Trophoblast cell (in vitro differentiated cells and primary cell): ENCODE data around the gene CAPSL.

Source experiments
- DNase-seq, 2 donors: peaks; one replicate each; pipeline ENCODE4 v3.0.0-alpha.2; 2016
- H2AFZ ChIP-seq: 2 replicates; pipeline ENCODE4 v1.6.1; 2013; ENCODE audit warnings: low read length, moderate library complexity, mild to moderate bottlenecking; ENCODE audit not compliant: insufficient read depth, poor library complexity
- H2AK5ac ChIP-seq: 2 replicates; pipeline ENCODE4 v1.6.1; 2013; ENCODE audit warnings: mild to moderate bottlenecking, low read length
- H2BK120ac ChIP-seq: 2 replicates; pipeline ENCODE4 v1.6.1; 2013; ENCODE audit warnings: low read length, mild to moderate bottlenecking, moderate library complexity; ENCODE audit not compliant: insufficient read depth, poor library complexity
- H2BK12ac ChIP-seq: 2 replicates; pipeline ENCODE4 v1.6.1; 2013; ENCODE audit warnings: mild to moderate bottlenecking, low read length, moderate library complexity
- H2BK5ac ChIP-seq: 2 replicates; pipeline ENCODE4 v1.6.1; 2013; ENCODE audit warnings: low read length, low read depth, moderate library complexity, mild to moderate bottlenecking; ENCODE audit not compliant: poor library complexity
- H3K14ac ChIP-seq: 2 replicates; pipeline ENCODE4 v1.6.1; 2013; ENCODE audit warnings: mild to moderate bottlenecking, low read length
- H3K18ac ChIP-seq: 2 replicates; pipeline ENCODE4 v1.6.1; 2013; ENCODE audit warnings: mild to moderate bottlenecking, low read length
- H3K23ac ChIP-seq: 2 replicates; pipeline ENCODE4 v1.6.1; 2013; ENCODE audit warnings: low read length
- H3K27ac ChIP-seq: 2 replicates; pipeline ENCODE4 v1.5.1; 2013; ENCODE audit warnings: low read depth, mild to moderate bottlenecking, inconsistent platforms, low read length, moderate library complexity
- H3K27me3 ChIP-seq: 2 replicates; pipeline ENCODE4 v1.6.1; 2013; ENCODE audit warnings: inconsistent platforms, mild to moderate bottlenecking, low read length, moderate library complexity; ENCODE audit not compliant: insufficient read depth
- H3K36me3 ChIP-seq, 2 experiments: 1 replicate in 1 of 2; 2 replicates in 1 of 2; pipeline ENCODE4 v1.6.1; 2013; ENCODE audit warnings: low read length in 2 of 2, mild to moderate bottlenecking in 2 of 2, moderate library complexity in 1 of 2; ENCODE audit not compliant: insufficient read depth in 2 of 2, control insufficient read depth in 1 of 2
- H3K4ac ChIP-seq: 2 replicates; pipeline ENCODE4 v1.6.1; 2013; ENCODE audit warnings: low read depth, mild to moderate bottlenecking, low read length, moderate library complexity
- H3K4me1 ChIP-seq, 2 experiments: 1 replicate in 1 of 2; 2 replicates in 1 of 2; pipeline ENCODE4 v1.6.1; 2013; ENCODE audit warnings: low read length in 2 of 2, mild to moderate bottlenecking in 2 of 2, moderate library complexity in 1 of 2; ENCODE audit not compliant: insufficient read depth in 2 of 2, control insufficient read depth in 1 of 2
- H3K4me2 ChIP-seq: 2 replicates; pipeline ENCODE4 v1.6.1; 2013; ENCODE audit warnings: inconsistent platforms, mild to moderate bottlenecking, low read length, moderate library complexity
- H3K4me3 ChIP-seq: 2 replicates; pipeline ENCODE4 v1.5.1; 2013; ENCODE audit warnings: mild to moderate bottlenecking, low read depth, low read length, inconsistent platforms
- H3K79me1 ChIP-seq: one replicate; pipeline ENCODE4 v1.6.1; 2013; ENCODE audit warnings: low read length
- H3K79me2 ChIP-seq: 2 replicates; pipeline ENCODE4 v1.6.1; 2013; ENCODE audit warnings: low read length, mild to moderate bottlenecking; ENCODE audit not compliant: control insufficient read depth, insufficient read depth, poor library complexity
- H3K9ac ChIP-seq: 2 replicates; pipeline ENCODE4 v1.6.1; 2013; ENCODE audit warnings: mild to moderate bottlenecking, low read length
- H3K9me3 ChIP-seq: 2 replicates; pipeline ENCODE4 v1.6.1; 2013; ENCODE audit warnings: low read depth, mild to moderate bottlenecking, control low read depth, inconsistent platforms, low read length; ENCODE audit not compliant: insufficient read depth
- H4K12ac ChIP-seq: 2 replicates; pipeline ENCODE4 v1.6.1; 2013; ENCODE audit warnings: low read depth, mild to moderate bottlenecking, low read length, moderate library complexity
- H4K8ac ChIP-seq: 2 replicates; pipeline ENCODE4 v1.6.1; 2013; ENCODE audit warnings: low read depth, mild to moderate bottlenecking, low read length, moderate library complexity
- H4K91ac ChIP-seq: one replicate; pipeline ENCODE4 v1.6.1; 2013; ENCODE audit warnings: low read depth, mild to moderate bottlenecking, low read length, moderate library complexity
- WGBS: extraction: QIAGEN DNeasy Blood & Tissue Kit; methylation state at CpG from one replicate; pipeline ENCODE4 v1.1.7; 2013; ENCODE audit warnings: missing lambda C conversion rate; ENCODE audit not compliant: insufficient read length, insufficient coverage; ENCODE audit errors: extremely low coverage; 5-methylcytosine and 5-hydroxymethylcytosine counted together

CAPSL gene

GRCh38 chr5:35939639-35940038, 1.2 kb upstream of the CAPSL start:
- no peaks in the 10 kb centered on the region for H3K27me3 ChIP-seq
- no peak overlapping the region for H2BK12ac ChIP-seq
- H3K23ac ChIP-seq: no peak overlapping the region
- no peak overlapping the region for H2AK5ac ChIP-seq
- no peak overlapping the region for H3K4me3 ChIP-seq
- no CpG with 5 or more reads among the region's 3 CpGs for WGBS
- no peak overlapping the region for H3K4ac ChIP-seq
- no peak overlapping the region for H4K12ac ChIP-seq
- no peak overlapping the region for H2AFZ ChIP-seq
- H3K36me3 ChIP-seq: no peaks in the 10 kb centered on the region
- no peaks in the 10 kb centered on the region for H3K79me1 ChIP-seq
- H3K18ac ChIP-seq: no peak overlapping the region
- no peaks in the 10 kb centered on the region for H3K4me1 ChIP-seq
- no peak overlapping the region for H3K27ac ChIP-seq
- no peak overlapping the region for H3K4me2 ChIP-seq
- no peaks in the 10 kb centered on the region for H3K9me3 ChIP-seq
- DNase-seq: no peak
- no peak overlapping the region for H4K8ac ChIP-seq
- H3K79me2 ChIP-seq: no peaks in the 10 kb centered on the region
- H4K91ac ChIP-seq: no peak overlapping the region
- no peak overlapping the region for H3K14ac ChIP-seq
- no peak overlapping the region for H2BK120ac ChIP-seq
- H2BK5ac ChIP-seq: no peak overlapping the region
- no peak overlapping the region for H3K9ac ChIP-seq

GRCh38 chr5:35926389-35927051, 11.9 kb downstream of the CAPSL start:
- no peak overlapping the region for H2AK5ac ChIP-seq
- H2AFZ ChIP-seq: no peak overlapping the region
- H4K12ac ChIP-seq: no peak overlapping the region
- no peak overlapping the region for H3K27ac ChIP-seq
- no peaks in the 10 kb centered on the region for H3K4me1 ChIP-seq
- no peak overlapping the region for H3K9ac ChIP-seq
- no CpG with 5 or more reads among the region's 13 CpGs for WGBS
- peak; percentile 34 to 77 for DNase-seq
- H4K91ac ChIP-seq: no peak overlapping the region
- H4K8ac ChIP-seq: no peak overlapping the region
- H3K79me1 ChIP-seq: no peaks in the 10 kb centered on the region
- no peak overlapping the region for H2BK120ac ChIP-seq
- no peaks in the 10 kb centered on the region for H3K9me3 ChIP-seq
- H3K18ac ChIP-seq: no peak overlapping the region
- H3K23ac ChIP-seq: no peak overlapping the region
- H2BK5ac ChIP-seq: no peak overlapping the region
- no peaks in the 10 kb centered on the region for H3K27me3 ChIP-seq
- no peaks in the 10 kb centered on the region for H3K36me3 ChIP-seq
- H2BK12ac ChIP-seq: no peak overlapping the region
- no peak overlapping the region for H3K4me2 ChIP-seq
- no peaks in the 10 kb centered on the region for H3K79me2 ChIP-seq
- H3K4me3 ChIP-seq: no peak overlapping the region
- no peak overlapping the region for H3K14ac ChIP-seq
- H3K4ac ChIP-seq: no peak overlapping the region

DNA sequence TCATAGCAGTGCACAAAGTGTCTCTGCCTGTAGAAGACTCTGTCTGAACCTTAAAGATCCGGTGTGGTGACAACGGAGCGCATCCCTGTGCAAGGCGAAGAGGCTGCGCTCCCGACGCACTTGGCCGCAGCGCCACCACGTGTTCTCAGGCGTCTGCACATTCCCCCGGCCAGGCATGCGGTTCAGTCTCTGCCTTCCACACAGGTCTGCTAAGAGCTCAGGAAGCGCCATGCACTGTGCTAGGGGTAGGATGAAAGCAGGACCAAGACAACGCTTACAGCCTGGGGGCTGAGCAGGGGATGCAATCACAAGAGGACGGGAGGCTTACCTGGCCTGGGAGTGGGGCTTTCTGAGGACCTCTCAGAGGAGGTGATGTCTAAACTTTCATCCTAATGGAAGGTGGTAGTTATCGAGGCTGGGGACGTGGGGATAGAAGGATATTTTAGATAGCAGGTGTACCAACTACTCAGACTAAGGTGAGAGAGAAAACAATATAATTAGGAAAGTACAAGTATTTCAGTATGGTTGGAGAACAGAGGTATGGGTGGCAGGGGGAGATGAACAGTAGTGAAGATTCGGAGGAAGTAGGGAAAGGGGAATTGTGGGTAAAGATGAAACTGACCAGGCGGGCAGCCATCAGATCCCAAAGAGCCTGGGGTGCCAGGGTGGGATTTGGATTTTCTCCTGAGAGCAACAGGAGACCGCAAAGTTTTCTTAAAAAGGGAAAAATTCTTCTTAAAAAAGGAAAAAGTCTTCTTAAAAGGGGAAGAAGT, 13.3 kb downstream of the CAPSL start:
- Histone ChIP-seq H2BK5ac (no peak overlapping the region), H2BK120ac (no peak overlapping the region)

DNA sequence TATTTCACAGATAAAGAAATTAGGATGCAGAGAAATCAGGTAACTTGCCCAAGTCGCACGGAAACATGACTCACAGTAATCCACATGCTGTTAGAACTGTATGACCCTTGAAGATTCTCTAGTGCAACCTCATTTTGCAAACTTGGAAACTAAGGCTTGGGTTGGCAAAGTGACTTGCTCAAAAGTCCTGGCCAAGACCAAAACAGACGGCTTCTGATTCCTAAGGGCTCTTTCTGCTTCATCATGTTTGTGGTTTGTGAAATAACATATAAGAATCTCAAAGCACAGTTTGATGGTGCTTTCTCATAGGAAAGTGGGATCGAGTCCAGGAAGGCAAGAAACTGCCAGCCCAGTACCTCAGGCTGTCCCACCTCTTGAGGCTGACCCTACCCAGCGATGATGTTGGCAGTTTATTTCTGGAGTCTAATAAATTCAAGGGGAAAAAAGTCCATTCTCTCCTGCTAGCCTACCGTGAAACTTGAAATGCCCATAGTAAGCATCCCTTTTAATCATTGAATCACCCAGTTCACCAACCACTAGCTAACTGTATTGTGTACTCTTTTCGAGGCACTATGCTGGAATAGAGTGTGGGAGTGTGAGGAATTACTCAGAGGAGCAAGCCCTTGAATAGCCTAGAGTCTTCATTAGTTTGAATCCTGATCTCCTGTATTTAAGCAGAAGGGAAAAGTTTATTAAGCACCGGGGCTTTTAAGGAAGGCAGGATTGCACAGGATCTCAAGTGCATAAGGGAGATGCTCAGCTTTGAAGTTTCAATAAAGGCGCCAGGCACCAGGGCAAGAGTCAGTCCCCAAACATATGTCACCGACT, 14.1 kb downstream of the CAPSL start:
- Histone ChIP-seq H2AK5ac (no peak overlapping the region), H4K8ac (no peak overlapping the region), H3K79me2 (no peaks in the 10 kb centered on the region), H3K23ac (no peak overlapping the region), H3K27me3 (no peaks in the 10 kb centered on the region), H3K4ac (no peak overlapping the region), H3K14ac (no peak overlapping the region), H3K4me3 (no peak overlapping the region), H3K36me3 (no peaks in the 10 kb centered on the region), H2AFZ (no peak overlapping the region), H2BK5ac (no peak overlapping the region), H3K4me1 (no peaks in the 10 kb centered on the region), H4K91ac (no peak overlapping the region), H3K79me1 (no peaks in the 10 kb centered on the region), H2BK12ac (no peak overlapping the region), H2BK120ac (no peak overlapping the region), H3K27ac (no peak overlapping the region), H4K12ac (no peak overlapping the region), H3K9me3 (no peaks in the 10 kb centered on the region), H3K9ac (no peak overlapping the region), H3K18ac (no peak overlapping the region), H3K4me2 (no peak overlapping the region)
- no CpG with 5 or more reads among the region's 10 CpGs for WGBS
- DNase-seq: no peak

More for the DNA sequence above, 13.3 kb downstream of the CAPSL start:
- Histone ChIP-seq H4K12ac (no peak overlapping the region), H2BK12ac (no peak overlapping the region), H3K27me3 (no peaks in the 10 kb centered on the region), H2AFZ (no peak overlapping the region), H4K8ac (no peak overlapping the region), H3K23ac (no peak overlapping the region), H4K91ac (no peak overlapping the region), H3K9me3 (no peaks in the 10 kb centered on the region), H3K36me3 (no peaks in the 10 kb centered on the region), H3K79me2 (no peaks in the 10 kb centered on the region), H3K18ac (no peak overlapping the region), H3K4me2 (no peak overlapping the region), H3K4me1 (no peaks in the 10 kb centered on the region), H3K14ac (no peak overlapping the region), H3K4me3 (no peak overlapping the region), H3K4ac (no peak overlapping the region), H2AK5ac (no peak overlapping the region), H3K79me1 (no peaks in the 10 kb centered on the region), H3K27ac (no peak overlapping the region), H3K9ac (no peak overlapping the region)
- 100% methylated on average over 1 of the region's 21 CpGs for WGBS
- DNase-seq: peak; percentile 65 to 79
